Trophoblast cell (in vitro differentiated cells and primary cell): ENCODE results near the gene TBC1D19.
"Not testable (repeated sequence)": the region's sequence is repeated elsewhere in the genome, so short reads cannot be mapped to it uniquely, and the experiment has no call there.

ENCODE experiments used
- DNase-seq, 2 donors: peaks; one replicate each; pipeline ENCODE4 v3.0.0-alpha.2; 2016
- H2AFZ ChIP-seq: 2 replicates; pipeline ENCODE4 v1.6.1; 2013; ENCODE audit warnings: low read length, moderate library complexity, mild to moderate bottlenecking; ENCODE audit not compliant: insufficient read depth, poor library complexity
- H2AK5ac ChIP-seq: 2 replicates; pipeline ENCODE4 v1.6.1; 2013; ENCODE audit warnings: mild to moderate bottlenecking, low read length
- H2BK120ac ChIP-seq: 2 replicates; pipeline ENCODE4 v1.6.1; 2013; ENCODE audit warnings: low read length, mild to moderate bottlenecking, moderate library complexity; ENCODE audit not compliant: insufficient read depth, poor library complexity
- H2BK12ac ChIP-seq: 2 replicates; pipeline ENCODE4 v1.6.1; 2013; ENCODE audit warnings: mild to moderate bottlenecking, low read length, moderate library complexity
- H2BK5ac ChIP-seq: 2 replicates; pipeline ENCODE4 v1.6.1; 2013; ENCODE audit warnings: low read length, low read depth, moderate library complexity, mild to moderate bottlenecking; ENCODE audit not compliant: poor library complexity
- H3K14ac ChIP-seq: 2 replicates; pipeline ENCODE4 v1.6.1; 2013; ENCODE audit warnings: mild to moderate bottlenecking, low read length
- H3K18ac ChIP-seq: 2 replicates; pipeline ENCODE4 v1.6.1; 2013; ENCODE audit warnings: mild to moderate bottlenecking, low read length
- H3K23ac ChIP-seq: 2 replicates; pipeline ENCODE4 v1.6.1; 2013; ENCODE audit warnings: low read length
- H3K27ac ChIP-seq: 2 replicates; pipeline ENCODE4 v1.5.1; 2013; ENCODE audit warnings: low read depth, mild to moderate bottlenecking, inconsistent platforms, low read length, moderate library complexity
- H3K27me3 ChIP-seq: 2 replicates; pipeline ENCODE4 v1.6.1; 2013; ENCODE audit warnings: inconsistent platforms, mild to moderate bottlenecking, low read length, moderate library complexity; ENCODE audit not compliant: insufficient read depth
- H3K36me3 ChIP-seq, 2 experiments: 1 replicate in 1 of 2; 2 replicates in 1 of 2; pipeline ENCODE4 v1.6.1; 2013; ENCODE audit warnings: low read length in 2 of 2, mild to moderate bottlenecking in 2 of 2, moderate library complexity in 1 of 2; ENCODE audit not compliant: insufficient read depth in 2 of 2, control insufficient read depth in 1 of 2
- H3K4ac ChIP-seq: 2 replicates; pipeline ENCODE4 v1.6.1; 2013; ENCODE audit warnings: low read depth, mild to moderate bottlenecking, low read length, moderate library complexity
- H3K4me1 ChIP-seq, 2 experiments: 1 replicate in 1 of 2; 2 replicates in 1 of 2; pipeline ENCODE4 v1.6.1; 2013; ENCODE audit warnings: low read length in 2 of 2, mild to moderate bottlenecking in 2 of 2, moderate library complexity in 1 of 2; ENCODE audit not compliant: insufficient read depth in 2 of 2, control insufficient read depth in 1 of 2
- H3K4me2 ChIP-seq: 2 replicates; pipeline ENCODE4 v1.6.1; 2013; ENCODE audit warnings: inconsistent platforms, mild to moderate bottlenecking, low read length, moderate library complexity
- H3K4me3 ChIP-seq: 2 replicates; pipeline ENCODE4 v1.5.1; 2013; ENCODE audit warnings: mild to moderate bottlenecking, low read depth, low read length, inconsistent platforms
- H3K79me1 ChIP-seq: one replicate; pipeline ENCODE4 v1.6.1; 2013; ENCODE audit warnings: low read length
- H3K79me2 ChIP-seq: 2 replicates; pipeline ENCODE4 v1.6.1; 2013; ENCODE audit warnings: low read length, mild to moderate bottlenecking; ENCODE audit not compliant: control insufficient read depth, insufficient read depth, poor library complexity
- H3K9ac ChIP-seq: 2 replicates; pipeline ENCODE4 v1.6.1; 2013; ENCODE audit warnings: mild to moderate bottlenecking, low read length
- H3K9me3 ChIP-seq: 2 replicates; pipeline ENCODE4 v1.6.1; 2013; ENCODE audit warnings: low read depth, mild to moderate bottlenecking, control low read depth, inconsistent platforms, low read length; ENCODE audit not compliant: insufficient read depth
- H4K12ac ChIP-seq: 2 replicates; pipeline ENCODE4 v1.6.1; 2013; ENCODE audit warnings: low read depth, mild to moderate bottlenecking, low read length, moderate library complexity
- H4K8ac ChIP-seq: 2 replicates; pipeline ENCODE4 v1.6.1; 2013; ENCODE audit warnings: low read depth, mild to moderate bottlenecking, low read length, moderate library complexity
- H4K91ac ChIP-seq: one replicate; pipeline ENCODE4 v1.6.1; 2013; ENCODE audit warnings: low read depth, mild to moderate bottlenecking, low read length, moderate library complexity
- WGBS: extraction: QIAGEN DNeasy Blood & Tissue Kit; methylation state at CpG from one replicate; pipeline ENCODE4 v1.1.7; 2013; ENCODE audit warnings: missing lambda C conversion rate; ENCODE audit not compliant: insufficient read length, insufficient coverage; ENCODE audit errors: extremely low coverage; 5-methylcytosine and 5-hydroxymethylcytosine counted together

Gene TBC1D19

DNA sequence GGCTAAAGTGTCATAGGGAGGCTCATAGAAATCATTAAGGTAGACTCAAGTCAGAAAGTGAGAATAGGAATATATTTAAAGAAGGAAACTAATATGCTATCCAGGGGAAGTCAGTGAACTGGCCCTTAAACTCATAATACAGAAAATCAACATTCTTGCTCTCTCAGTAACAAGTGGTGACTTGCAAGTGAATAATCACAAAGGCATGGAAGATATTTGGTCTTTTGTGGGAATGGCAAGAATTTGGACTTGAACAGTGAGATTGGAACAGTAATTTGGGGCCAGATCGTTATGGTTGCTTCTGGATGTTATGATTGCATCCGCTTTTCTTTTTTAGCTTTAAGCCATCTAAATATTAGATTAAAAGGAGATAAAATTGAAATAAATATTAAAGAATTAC is 103.8 kb downstream of the TBC1D19 start:
- Histone ChIP-seq H3K23ac (no peak overlapping the region), H3K14ac (no peak overlapping the region), H3K4me3 (no peak overlapping the region), H3K9ac (no peak overlapping the region), H3K27me3 (no peaks in the 10 kb centered on the region), H2BK120ac (no peak overlapping the region), H4K12ac (no peak overlapping the region), H3K79me1 (no peaks in the 10 kb centered on the region), H4K91ac (no peak overlapping the region), H2BK5ac (no peak overlapping the region), H3K4ac (no peak overlapping the region), H3K18ac (no peak overlapping the region), H3K9me3 (no peaks in the 10 kb centered on the region), H3K4me2 (no peak overlapping the region), H3K4me1 (peaks cover 0 to 6% of the 10 kb centered on the region in 2 experiments), H2AK5ac (no peak overlapping the region), H3K79me2 (no peaks in the 10 kb centered on the region), H4K8ac (no peak overlapping the region), H3K27ac (no peak overlapping the region), H2BK12ac (no peak overlapping the region), H3K36me3 (no peaks in the 10 kb centered on the region), H2AFZ (no peak overlapping the region)
- WGBS = no CpG with 5 or more reads among the region's 2 CpGs
- DNase-seq = peak; percentile 17 to 85

DNA sequence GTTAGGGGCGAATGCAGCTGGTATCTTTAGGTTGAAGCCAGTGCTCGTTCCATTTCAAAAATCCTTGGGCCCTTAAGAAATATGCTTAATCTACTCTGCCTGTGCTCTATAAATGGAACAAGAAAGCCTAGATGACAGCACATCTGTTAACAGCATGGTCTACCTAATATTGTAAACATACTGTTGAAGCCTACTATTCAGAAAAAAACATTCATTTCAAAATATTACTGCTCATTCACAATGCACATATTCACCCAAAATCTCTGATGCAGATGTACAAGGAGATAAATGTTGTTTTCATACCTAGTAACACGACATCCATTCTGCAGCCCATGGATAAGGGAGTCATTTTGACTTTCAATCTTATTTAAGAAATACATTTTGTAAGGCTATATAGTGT is 106.6 kb downstream of the TBC1D19 start:
- Histone ChIP-seq H3K18ac (no peak overlapping the region), H3K4ac (no peak overlapping the region), H2AK5ac (no peak overlapping the region), H3K4me1 (peaks cover 0 to 6% of the 10 kb centered on the region in 2 experiments), H3K14ac (no peak overlapping the region), H3K4me3 (no peak overlapping the region), H3K79me2 (no peaks in the 10 kb centered on the region), H3K79me1 (no peaks in the 10 kb centered on the region), H3K23ac (no peak overlapping the region), H3K36me3 (no peaks in the 10 kb centered on the region), H4K12ac (no peak overlapping the region), H3K27me3 (no peaks in the 10 kb centered on the region), H4K8ac (no peak overlapping the region), H3K27ac (no peak overlapping the region), H2AFZ (no peak overlapping the region), H2BK12ac (no peak overlapping the region), H4K91ac (no peak overlapping the region), H3K9ac (no peak overlapping the region), H3K9me3 (no peaks in the 10 kb centered on the region), H3K4me2 (no peak overlapping the region), H2BK5ac (no peak overlapping the region), H2BK120ac (no peak overlapping the region)
- no peak for DNase-seq
- no CpG with 5 or more reads among the region's 3 CpGs for WGBS

DNA sequence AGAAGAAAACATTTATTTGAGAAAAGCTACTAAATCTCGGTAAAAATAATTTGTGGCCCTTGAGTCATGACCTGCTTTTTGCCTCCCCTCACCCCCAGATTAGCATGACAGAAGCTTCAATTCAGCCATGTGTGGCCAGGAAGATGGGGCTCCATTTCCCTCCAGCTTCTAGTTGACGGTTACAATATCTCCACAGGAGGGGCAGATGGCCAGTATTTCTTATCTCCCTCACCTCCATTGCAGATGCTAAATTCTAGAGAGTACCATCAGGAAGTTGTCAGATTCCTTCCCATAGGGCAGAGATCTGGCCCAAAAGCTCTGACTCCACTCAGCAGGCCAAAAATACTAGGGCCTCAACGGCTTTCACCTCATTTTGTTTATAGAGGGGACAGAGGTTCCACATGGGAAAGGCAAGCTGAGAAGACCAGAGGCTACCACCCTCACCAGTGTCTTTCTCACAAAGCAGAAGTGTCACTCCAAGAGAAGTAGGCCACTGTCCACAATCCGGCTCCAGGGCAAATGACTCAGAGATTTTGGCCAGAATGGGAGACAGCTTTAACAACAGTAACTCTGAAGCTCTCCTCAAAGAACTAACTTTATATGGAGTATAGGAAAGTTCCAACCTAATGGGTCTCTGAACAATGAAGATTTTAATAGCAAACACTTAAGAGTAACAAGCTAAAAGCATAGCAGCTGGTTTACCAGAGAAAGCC is 108.3 kb downstream of the TBC1D19 start:
- Histone ChIP-seq H3K23ac (no peak overlapping the region), H4K8ac (no peak overlapping the region), H4K12ac (no peak overlapping the region), H3K14ac (no peak overlapping the region), H3K79me1 (no peaks in the 10 kb centered on the region), H3K9me3 (no peaks in the 10 kb centered on the region), H2AFZ (no peak overlapping the region), H4K91ac (no peak overlapping the region), H3K36me3 (no peaks in the 10 kb centered on the region), H3K79me2 (no peaks in the 10 kb centered on the region), H3K27ac (no peak overlapping the region), H3K4me3 (no peak overlapping the region), H3K9ac (no peak overlapping the region), H3K4me1 (peaks cover 0 to 6% of the 10 kb centered on the region in 2 experiments), H2BK12ac (no peak overlapping the region), H2BK120ac (no peak overlapping the region), H2BK5ac (no peak overlapping the region), H3K4me2 (no peak overlapping the region), H2AK5ac (no peak overlapping the region), H3K4ac (no peak overlapping the region), H3K27me3 (no peaks in the 10 kb centered on the region), H3K18ac (no peak overlapping the region)
- WGBS = no CpG with 5 or more reads among the region's 4 CpGs
- DNase-seq = peak; percentile 18 to 36

DNA sequence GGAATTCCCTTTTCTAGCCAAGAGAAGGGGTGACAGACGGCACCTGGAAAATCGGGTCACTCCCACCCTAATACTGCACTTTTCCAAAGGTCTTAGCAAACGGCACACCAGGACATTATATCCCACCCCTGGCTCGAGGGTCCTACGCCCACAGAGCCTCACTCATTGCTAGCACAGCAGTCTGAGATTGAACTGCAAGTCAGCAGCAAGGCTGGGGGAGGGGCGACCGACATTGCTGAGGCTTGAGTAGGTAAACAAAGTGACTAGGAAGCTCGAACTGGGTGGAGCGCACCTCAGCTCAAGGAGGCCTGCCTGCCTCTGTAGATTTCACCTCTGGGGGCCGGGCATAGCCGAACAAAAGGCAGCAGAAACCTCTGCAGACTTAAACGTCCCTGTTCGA is 110.2 kb downstream of the TBC1D19 start:
- H2BK5ac ChIP-seq, DNase-seq, H3K27ac ChIP-seq, H3K23ac ChIP-seq, H4K8ac ChIP-seq, H3K27me3 ChIP-seq, H3K36me3 ChIP-seq, H4K12ac ChIP-seq, H3K4me1 ChIP-seq, H2AFZ ChIP-seq, H3K79me1 ChIP-seq, H2AK5ac ChIP-seq, H3K9me3 ChIP-seq, H4K91ac ChIP-seq, H3K14ac ChIP-seq, H3K4ac ChIP-seq, H3K4me3 ChIP-seq, H2BK12ac ChIP-seq, H3K9ac ChIP-seq, H2BK120ac ChIP-seq, H3K79me2 ChIP-seq, H3K4me2 ChIP-seq, H3K18ac ChIP-seq: not testable (repeated sequence)
- no CpG with 5 or more reads among the region's 13 CpGs for WGBS
